Fibroblast of lung (primary cell): ENCODE data around the gene RGS10.

Experiments used
- CTCF ChIP-seq, 2 donors: IDR thresholded peaks in 1 of 2; conservative IDR thresholded peaks in 1 of 2; 1 replicate in 1 of 2; 2 replicates in 1 of 2; pipeline ENCODE4 v1.5.1; 2011 to 2012; ENCODE audit warnings: low read length in 2 of 2, control low read depth in 1 of 2, inconsistent platforms in 1 of 2, low read depth in 1 of 2, mild to moderate bottlenecking in 1 of 2
- EZH2 ChIP-seq: IDR thresholded peaks from 2 replicates; pipeline ENCODE4 v1.5.1; 2012; ENCODE audit warnings: low read length, control low read depth, mild to moderate bottlenecking; ENCODE audit errors: missing control alignments

DNA sequence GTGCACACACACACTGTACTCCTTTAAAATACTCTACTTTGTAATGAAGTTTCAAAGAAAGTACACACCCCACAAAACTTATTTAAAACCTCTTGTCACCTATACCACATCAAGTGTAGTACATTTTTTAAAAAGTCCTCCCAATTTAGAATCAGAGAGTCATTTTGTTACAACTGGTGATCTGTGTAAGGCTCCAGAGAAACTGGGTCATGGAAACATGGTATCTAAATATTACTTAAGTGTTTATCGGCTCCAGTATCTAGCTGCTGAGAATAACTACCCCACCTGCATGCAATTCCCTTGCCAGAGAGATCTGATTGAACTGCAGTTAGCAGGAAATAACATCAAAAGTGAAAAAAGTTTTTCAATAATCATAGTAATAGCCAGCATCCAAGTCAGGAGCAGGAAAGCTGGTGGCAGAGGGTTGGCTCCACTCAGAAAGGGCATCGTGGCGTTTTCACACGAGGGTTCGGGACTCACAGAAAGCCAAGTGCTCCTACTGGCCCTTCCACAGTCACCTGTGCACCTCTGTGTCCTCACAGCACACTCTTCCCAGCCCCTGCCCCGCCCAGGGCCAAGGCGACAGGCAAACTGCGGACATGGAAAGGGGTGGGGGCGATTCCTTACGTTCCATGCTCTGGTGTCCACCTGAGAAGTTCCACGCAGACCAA lies 6.5 kb downstream of the RGS10 start:
- no peak for TF ChIP-seq CTCF (conservative IDR thresholded peaks at IDR 0.05 in 1 of 2, IDR thresholded peaks at IDR 0.05 in 1 of 2; ENCODE audit: low read depth in 1 of 2, low read length in 2 of 2)
- TF ChIP-seq EZH2, result no peak
